ENCODE measurements around the gene CCDC127. TPM values are rescaled to one million over a fixed set of nuclear protein-coding genes. Genes with fewer than 3 reads are reported as not detected.

CCDC127 gene
- total and polyA plus RNA-seq, 2 of the 4 experiments (the other 2 are of a cell fraction): 3.2 to 3.9 TPM

DNA sequence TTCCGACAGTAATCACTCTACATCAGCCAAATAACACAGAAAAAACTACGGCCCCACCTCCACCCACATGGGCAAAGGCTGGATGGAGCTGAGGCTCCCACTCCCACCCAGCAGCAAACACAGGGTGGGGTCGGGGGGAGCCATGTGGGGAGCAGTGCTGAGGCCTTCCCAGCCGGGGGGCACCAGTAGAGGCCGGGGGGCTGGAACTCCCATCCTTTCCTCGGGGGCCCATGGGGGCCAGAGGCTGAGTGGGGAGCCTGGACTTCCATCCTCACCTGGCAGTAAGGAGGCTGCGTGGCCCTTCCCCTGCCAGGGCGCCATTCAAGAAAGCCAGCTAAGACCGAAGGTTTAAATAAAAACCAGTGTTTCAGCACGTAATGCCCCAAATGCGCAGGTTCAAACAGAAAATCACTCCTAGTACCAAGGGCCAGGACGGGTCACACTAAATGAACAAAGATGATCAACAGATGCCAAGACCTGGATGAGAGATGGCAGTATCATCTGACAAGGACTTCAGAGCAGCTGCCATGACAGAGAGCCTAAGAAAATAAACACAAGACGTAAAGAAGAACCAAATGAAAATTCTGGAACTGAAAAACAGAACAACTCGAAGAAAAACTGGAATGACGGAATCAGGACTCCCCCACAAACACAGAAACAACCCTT is 9.4 kb downstream of the CCDC127 start:
- H3K23ac ChIP-seq (ENCODE audit: low read depth, low read length): no peak overlapping the region
- H2AFZ ChIP-seq (replicated peaks; ENCODE audit: low read length, poor library complexity): no peak overlapping the region
- H3K4me1 ChIP-seq (ENCODE audit: control insufficient read depth, insufficient read depth, low read length): 0 out of 2 replicates have a peak, but pooled peaks cover 2% of the 10 kb centered on the region
- dilution Hi-C loops (cut with HindIII; ENCODE audit: low sequenced_read_pairs, unreplicated experiment) (no loop called here), in situ Hi-C loops (cut with MboI; ENCODE audit: low sequenced_read_pairs) (no loop called here), intact Hi-C loops (cut with micrococcal nuclease) (no loop called here)
- no peak overlapping the region for H2AK5ac ChIP-seq (ENCODE audit: low read depth, low read length)
- H4K91ac ChIP-seq (ENCODE audit: insufficient read depth, low read depth, low read length): no peak overlapping the region
- no peak overlapping the region for H3K27ac ChIP-seq (ENCODE audit: insufficient read depth, low read length)
- ChIA-PET CTCF (no interaction called here), POLR2A (ENCODE audit: unreplicated experiment) (interaction anchor here (0.6 kb wide), 1 partner anchor 10 kb away, joined by 4 read pairs; the partner anchor contains the start of gene SDHA)
- no peaks in the 10 kb centered on the region for H3K27me3 ChIP-seq (ENCODE audit: control insufficient read depth, insufficient read depth, low read length)
- H3K9ac ChIP-seq (ENCODE audit: low read depth, low read length): no peak overlapping the region
- BruUV-seq (replicated peaks): no TSS peak
- no peak overlapping the region for H3K14ac ChIP-seq (replicated peaks; ENCODE audit: low read depth, low read length)
- H4K5ac ChIP-seq (ENCODE audit: low read depth, low read length): no peak overlapping the region
- H3K9me1 ChIP-seq (ENCODE audit: insufficient read depth, low read length): peaks cover 6% of the 10 kb centered on the region; the same call in 1 of the 2 replicates
- peaks cover 22 to 39% of the 10 kb centered on the region in 2 experiments for H3K79me1 ChIP-seq (ENCODE audit: low read depth in 1 of 2, low read length in 2 of 2)
- no peak overlapping the region for H2BK120ac ChIP-seq (ENCODE audit: low read depth, low read length)
- H3K36me3 ChIP-seq (ENCODE audit: control insufficient read depth, insufficient read depth, low read length): peaks cover 16% of the 10 kb centered on the region
- no peak overlapping the region for H4K8ac ChIP-seq (ENCODE audit: low read depth in 2 of 2, low read length in 2 of 2)
- 90% methylated on average over 4 of the region's 15 CpGs; no CpG with 5 or more reads in 1 of the 2 experiments for WGBS, 2 experiments (ENCODE audit: extremely low coverage in 2 of 2, insufficient read length in 1 of 2)
- H3K56ac ChIP-seq (ENCODE audit: extremely low read depth, insufficient read depth, low read length): no peak overlapping the region
- no peak overlapping the region for H2BK5ac ChIP-seq (ENCODE audit: low read depth, low read length, poor library complexity, severe bottlenecking)
- H4K20me1 ChIP-seq (ENCODE audit: insufficient read depth, low read length): peaks cover 38% of the 10 kb centered on the region
- H2BK15ac ChIP-seq (ENCODE audit: low read depth, low read length): no peak overlapping the region
- H2BK20ac ChIP-seq (ENCODE audit: low read depth, low read length): no peak overlapping the region
- no peak overlapping the region for H3K4me3 ChIP-seq (ENCODE audit: insufficient read depth, low read depth, low read length)
- TF ChIP-seq CHD1 (IDR thresholded peaks at IDR 0.05; ENCODE audit: low read depth, low read length) (no peak), RCOR1 (IDR thresholded peaks at IDR 0.05; ENCODE audit: insufficient replicate concordance, low read length) (no peak), RFX5 (IDR thresholded peaks at IDR 0.05; ENCODE audit: low read depth, low read length) (no peak), USF2 (IDR thresholded peaks at IDR 0.05; ENCODE audit: low read depth, low read length) (no peak), NFE2L2 (IDR thresholded peaks at IDR 0.05; ENCODE audit: low read depth, low read length) (no peak), SMC3 (IDR thresholded peaks at IDR 0.05; ENCODE audit: low read depth, low read length) (no peak)
- H3K4me2 ChIP-seq (ENCODE audit: low read depth, low read length): no peak overlapping the region
- H3K18ac ChIP-seq (ENCODE audit: low read depth, low read length): no peak overlapping the region
- no peak overlapping the region for H3K4ac ChIP-seq (ENCODE audit: low read depth, low read length)
- no peak for ATAC-seq (ENCODE audit: low read depth)
- no peak overlapping the region for H2AK9ac ChIP-seq (replicated peaks; ENCODE audit: low read depth, low read length, poor library complexity)
- DNase-seq: no peak
- H3K9me3 ChIP-seq (ENCODE audit: control insufficient read depth, insufficient read depth, low read length): no peaks in the 10 kb centered on the region
